KMS-11 (cell line): Measurements from ENCODE around the gene CDC42BPB.

Source experiments
- H2AFZ ChIP-seq: fragments of 200-600 bp; sonication (generic); 2 replicates; pipeline ENCODE4 v1.6.1; 2016; ENCODE audit warnings: antibody characterized with exemption, mixed run types, low read depth
- H3K27ac ChIP-seq: fragments of 200-600 bp; sonication (generic); 2 replicates; pipeline ENCODE4 v1.6.1; 2016; ENCODE audit warnings: mild to moderate bottlenecking, mixed run types
- H3K27me3 ChIP-seq: fragments of 200-600 bp; sonication (generic); 2 replicates; pipeline ENCODE4 v1.6.1; 2017; ENCODE audit warnings: mild to moderate bottlenecking, low read depth, mixed run types, moderate library complexity; ENCODE audit not compliant: insufficient read depth
- H3K36me3 ChIP-seq: fragments of 200-600 bp; sonication (generic); 2 replicates; pipeline ENCODE4 v1.6.1; 2017; ENCODE audit warnings: mild to moderate bottlenecking, mixed run types; ENCODE audit not compliant: insufficient read depth
- H3K4me1 ChIP-seq: fragments of 200-600 bp; sonication (generic); 2 replicates; pipeline ENCODE4 v1.6.1; 2016; ENCODE audit warnings: mild to moderate bottlenecking, low read depth, mixed run types; ENCODE audit not compliant: poor library complexity, severe bottlenecking
- H3K4me2 ChIP-seq: fragments of 200-600 bp; sonication (generic); 2 replicates; pipeline ENCODE4 v1.7.0; 2016; ENCODE audit warnings: mild to moderate bottlenecking, mixed run types
- H3K4me3 ChIP-seq: fragments of 200-600 bp; sonication (generic); IDR thresholded peaks from 2 replicates; pipeline ENCODE4 v1.6.1; 2017; ENCODE audit warnings: low read depth, low read length, mixed read lengths; ENCODE audit not compliant: insufficient read depth
- H3K79me2 ChIP-seq: fragments of 200-600 bp; sonication (generic); 2 replicates; pipeline ENCODE4 v1.6.1; 2016; ENCODE audit warnings: low read depth, mixed run types; ENCODE audit not compliant: insufficient read depth
- H3K9ac ChIP-seq: fragments of 200-600 bp; sonication (generic); 2 replicates; pipeline ENCODE4 v1.6.1; 2016; ENCODE audit warnings: mild to moderate bottlenecking, mixed run types
- H4K20me1 ChIP-seq: fragments of 200-600 bp; sonication (generic); 2 replicates; pipeline ENCODE4 v1.6.1; 2016; ENCODE audit warnings: mild to moderate bottlenecking, mixed run types; ENCODE audit not compliant: insufficient read depth
- TF ChIP-seq, protein P1 (sequence below): fragments of 200-600 bp; sonication (generic); conservative IDR thresholded peaks from 2 replicates; pipeline ENCODE4 v1.6.1; 2017; ENCODE audit warnings: low read depth, mild to moderate bottlenecking, antibody characterized with exemption, low read length, moderate library complexity, mixed read lengths

Gene CDC42BPB

DNA sequence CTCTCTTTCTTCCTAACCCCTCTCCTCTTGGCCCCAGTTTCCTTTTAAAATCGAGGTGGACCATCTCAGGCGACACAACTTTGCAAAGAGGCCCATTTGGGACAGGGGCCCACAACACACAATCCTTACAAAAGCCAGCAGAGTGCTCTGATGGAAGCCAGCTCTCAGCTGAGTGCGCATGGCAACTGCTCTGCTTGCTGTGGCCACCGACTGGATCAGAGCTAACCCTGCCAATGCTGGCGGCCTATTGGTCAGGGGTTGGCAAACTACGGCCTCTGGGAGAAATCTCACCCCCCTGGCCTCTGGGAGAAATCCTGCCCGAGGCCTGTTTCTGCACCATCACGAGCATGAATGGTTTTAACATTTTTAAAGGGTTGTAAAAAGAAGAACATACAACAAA lies 79.9 kb downstream of the CDC42BPB start:
- TF ChIP-seq, protein P1, sequence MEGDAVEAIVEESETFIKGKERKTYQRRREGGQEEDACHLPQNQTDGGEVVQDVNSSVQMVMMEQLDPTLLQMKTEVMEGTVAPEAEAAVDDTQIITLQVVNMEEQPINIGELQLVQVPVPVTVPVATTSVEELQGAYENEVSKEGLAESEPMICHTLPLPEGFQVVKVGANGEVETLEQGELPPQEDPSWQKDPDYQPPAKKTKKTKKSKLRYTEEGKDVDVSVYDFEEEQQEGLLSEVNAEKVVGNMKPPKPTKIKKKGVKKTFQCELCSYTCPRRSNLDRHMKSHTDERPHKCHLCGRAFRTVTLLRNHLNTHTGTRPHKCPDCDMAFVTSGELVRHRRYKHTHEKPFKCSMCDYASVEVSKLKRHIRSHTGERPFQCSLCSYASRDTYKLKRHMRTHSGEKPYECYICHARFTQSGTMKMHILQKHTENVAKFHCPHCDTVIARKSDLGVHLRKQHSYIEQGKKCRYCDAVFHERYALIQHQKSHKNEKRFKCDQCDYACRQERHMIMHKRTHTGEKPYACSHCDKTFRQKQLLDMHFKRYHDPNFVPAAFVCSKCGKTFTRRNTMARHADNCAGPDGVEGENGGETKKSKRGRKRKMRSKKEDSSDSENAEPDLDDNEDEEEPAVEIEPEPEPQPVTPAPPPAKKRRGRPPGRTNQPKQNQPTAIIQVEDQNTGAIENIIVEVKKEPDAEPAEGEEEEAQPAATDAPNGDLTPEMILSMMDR: no peak
- Histone ChIP-seq H3K4me2 (no peak overlapping the region), H3K4me1 (no peaks in the 10 kb centered on the region), H3K79me2 (no peaks in the 10 kb centered on the region), H4K20me1 (no peaks in the 10 kb centered on the region), H3K36me3 (no peaks in the 10 kb centered on the region), H3K27me3 (no peaks in the 10 kb centered on the region), H2AFZ (no peak overlapping the region), H3K9ac (no peak overlapping the region), H3K27ac (no peak overlapping the region), H3K4me3 (no peak overlapping the region)

DNA sequence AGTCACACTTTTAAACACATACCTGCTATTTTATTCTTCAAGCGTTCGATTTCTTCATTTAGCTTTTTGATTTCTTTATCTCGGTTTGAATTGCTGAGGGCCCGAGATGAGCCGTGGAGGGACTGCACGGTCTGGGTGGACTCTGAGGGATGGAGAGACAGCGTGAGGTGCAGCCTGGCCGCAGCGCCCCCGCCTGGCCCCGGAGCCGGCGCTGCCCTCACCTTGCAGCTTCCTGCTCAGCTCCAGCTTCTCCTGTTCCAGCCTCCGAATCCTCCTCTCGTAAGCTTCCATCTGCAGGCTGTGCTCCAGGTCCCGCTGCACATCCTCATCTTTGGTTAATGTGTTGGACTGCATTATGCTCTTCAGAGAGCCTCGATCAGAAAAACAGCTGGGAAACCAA lies 81.7 kb downstream of the CDC42BPB start:
- no peaks in the 10 kb centered on the region for H3K36me3 ChIP-seq
- TF ChIP-seq, protein P1: no peak
- no peak overlapping the region for H3K4me2 ChIP-seq

DNA sequence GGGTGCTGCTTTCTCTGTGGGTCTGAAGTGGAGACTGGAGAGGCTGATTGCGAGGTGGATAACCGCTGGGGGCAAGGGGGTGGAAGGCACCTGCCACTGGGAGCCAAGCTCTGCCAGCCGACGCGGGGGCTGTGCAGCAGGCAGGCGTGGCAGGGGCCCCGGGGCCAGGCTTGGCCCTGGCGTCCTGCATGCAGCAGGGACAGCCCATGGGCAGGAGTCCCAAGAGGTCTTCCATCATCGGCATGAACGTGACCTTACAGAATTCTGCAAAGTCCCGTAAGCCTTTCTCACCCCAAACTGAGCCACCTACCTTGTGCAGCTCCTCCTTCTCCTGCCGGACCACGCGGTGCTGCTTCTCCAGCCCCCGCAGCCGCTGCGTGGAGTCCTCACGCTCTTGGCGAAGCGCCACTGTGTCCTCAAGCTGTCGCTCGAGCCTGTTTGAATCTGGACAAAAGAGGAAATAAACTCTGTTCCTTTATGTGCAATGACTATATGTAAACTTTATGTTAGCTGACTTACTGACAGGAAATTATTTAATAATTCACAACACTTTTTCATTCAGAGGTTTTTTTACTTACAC lies 83.6 kb downstream of the CDC42BPB start:
- Histone ChIP-seq H4K20me1 (no peaks in the 10 kb centered on the region), H3K9ac (no peak overlapping the region), H3K27ac (no peak overlapping the region), H3K36me3 (no peaks in the 10 kb centered on the region), H3K79me2 (no peaks in the 10 kb centered on the region), H3K4me3 (no peak overlapping the region), H3K27me3 (no peaks in the 10 kb centered on the region), H3K4me1 (no peaks in the 10 kb centered on the region), H3K4me2 (no peak overlapping the region), H2AFZ (no peak overlapping the region)
- TF ChIP-seq, protein P1: no peak

More for the DNA sequence above, 81.7 kb downstream of the CDC42BPB start:
- Histone ChIP-seq H3K4me1 (no peaks in the 10 kb centered on the region), H3K9ac (no peak overlapping the region), H3K27ac (no peak overlapping the region), H2AFZ (no peak overlapping the region), H3K79me2 (no peaks in the 10 kb centered on the region), H4K20me1 (no peaks in the 10 kb centered on the region), H3K4me3 (no peak overlapping the region), H3K27me3 (no peaks in the 10 kb centered on the region)

DNA sequence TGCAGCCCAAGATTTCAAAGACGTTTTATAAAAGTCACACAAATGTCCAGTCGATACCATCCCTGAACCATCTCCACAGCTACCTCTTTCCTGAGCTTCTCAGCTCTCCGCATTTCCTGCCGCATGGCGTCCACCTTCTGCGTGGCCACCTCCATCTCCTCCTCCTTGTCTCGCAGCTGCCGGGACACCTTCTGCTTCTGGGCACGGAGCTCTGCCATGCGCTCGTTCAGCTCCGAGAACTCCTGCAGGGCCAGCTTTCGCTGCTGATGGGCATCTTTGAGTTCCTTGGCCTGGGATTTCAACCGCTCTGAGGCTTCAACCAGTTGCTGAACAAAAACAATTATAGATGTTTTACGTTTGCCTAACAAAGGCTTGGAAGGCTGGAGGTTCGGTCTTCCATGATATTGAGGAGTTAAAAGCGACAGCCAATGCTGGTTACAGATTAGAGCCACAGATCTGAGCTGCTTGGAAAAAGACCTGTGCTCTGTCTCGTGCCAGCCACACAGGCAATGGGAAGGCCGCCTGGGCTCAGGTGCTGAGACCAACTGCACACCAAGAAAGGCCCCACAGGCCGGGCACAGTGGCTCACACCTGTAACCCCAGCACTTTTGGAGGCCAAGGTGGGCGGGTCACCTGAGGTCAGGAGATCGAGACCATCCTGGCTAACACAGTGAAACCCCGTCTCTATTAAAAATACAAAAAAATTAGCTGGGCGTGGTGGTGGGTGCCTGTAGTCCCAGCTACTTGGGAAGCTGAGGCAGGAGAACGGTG lies 85.3 kb downstream of the CDC42BPB start:
- H3K27ac ChIP-seq: no peak overlapping the region
- H3K4me1 ChIP-seq: no peaks in the 10 kb centered on the region
- no peaks in the 10 kb centered on the region for H3K27me3 ChIP-seq
- no peak overlapping the region for H3K4me2 ChIP-seq
- no peaks in the 10 kb centered on the region for H3K36me3 ChIP-seq
- TF ChIP-seq, protein P1: no peak
- no peaks in the 10 kb centered on the region for H3K79me2 ChIP-seq
- no peaks in the 10 kb centered on the region for H4K20me1 ChIP-seq
- no peak overlapping the region for H3K4me3 ChIP-seq
- no peak overlapping the region for H2AFZ ChIP-seq
- H3K9ac ChIP-seq: no peak overlapping the region
